OCI-M2 (cell line): ENCODE results near the gene TRAF3.
"Not testable (repeated sequence)": the region's sequence is repeated elsewhere in the genome, so short reads cannot be mapped to it uniquely, and the experiment has no call there.

Source experiments
- DNase-seq: peaks from one replicate; lab custom pipeline; 2025; ENCODE audit not compliant: unreplicated experiment; lab: John Stamatoyannopoulos, UW

Gene TRAF3

GRCh38 chr14:102751088-102751487 is 26.2 kb upstream of the TRAF3 start:
- no peak for DNase-seq

- no peak for DNase-seq
Observed at GRCh38 chr14:102752239-102752847, 24.9 kb upstream of the TRAF3 start.

GRCh38 chr14:102754370-102755262 is 22.6 kb upstream of the TRAF3 start:
- no peak for DNase-seq

DNA sequence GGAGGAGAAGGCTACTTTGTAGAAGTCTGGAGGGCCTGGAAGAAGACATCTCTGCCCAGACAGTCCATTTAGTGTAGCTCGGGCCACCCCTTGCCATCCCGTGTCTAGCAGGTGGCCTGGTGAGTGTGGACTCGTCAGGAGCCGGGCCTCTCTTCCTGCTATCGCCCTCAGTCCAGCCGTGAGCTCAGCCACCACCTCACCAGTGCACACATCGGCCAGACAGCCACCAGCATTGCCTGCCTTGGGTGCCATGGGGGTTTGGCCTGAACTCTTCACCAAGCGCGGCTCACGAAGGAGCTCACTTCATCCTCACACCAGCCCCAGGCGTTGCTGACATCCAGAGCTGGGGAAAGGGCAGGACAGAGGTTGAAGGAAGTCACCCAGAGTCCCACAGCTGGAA is 19.6 kb upstream of the TRAF3 start:
- DNase-seq: no peak

DNA sequence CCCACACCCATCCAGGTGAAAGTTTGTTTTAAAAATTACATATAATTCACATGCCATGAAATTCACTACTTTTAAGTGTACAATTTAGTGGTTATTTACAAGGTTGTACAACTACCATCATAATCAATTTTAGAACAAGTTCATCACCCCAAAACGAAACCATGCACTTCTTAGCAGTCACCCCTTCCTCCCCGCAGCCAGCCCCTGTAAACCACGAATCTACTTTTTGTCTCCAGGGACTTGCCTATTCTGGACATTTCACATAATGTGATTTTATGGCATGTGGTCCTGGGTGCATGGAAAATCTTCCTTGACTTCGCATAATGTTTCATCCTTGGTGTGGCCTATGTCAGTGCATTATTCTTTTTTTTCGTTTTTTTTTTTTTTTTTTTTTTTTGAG is 19.2 kb upstream of the TRAF3 start:
- DNase-seq: no peak

- DNase-seq: no peak
Observed at GRCh38 chr14:102759456-102760187, 17.6 kb upstream of the TRAF3 start.

GRCh38 chr14:102760496-102761193 is 16.6 kb upstream of the TRAF3 start:
- DNase-seq: no peak

DNA sequence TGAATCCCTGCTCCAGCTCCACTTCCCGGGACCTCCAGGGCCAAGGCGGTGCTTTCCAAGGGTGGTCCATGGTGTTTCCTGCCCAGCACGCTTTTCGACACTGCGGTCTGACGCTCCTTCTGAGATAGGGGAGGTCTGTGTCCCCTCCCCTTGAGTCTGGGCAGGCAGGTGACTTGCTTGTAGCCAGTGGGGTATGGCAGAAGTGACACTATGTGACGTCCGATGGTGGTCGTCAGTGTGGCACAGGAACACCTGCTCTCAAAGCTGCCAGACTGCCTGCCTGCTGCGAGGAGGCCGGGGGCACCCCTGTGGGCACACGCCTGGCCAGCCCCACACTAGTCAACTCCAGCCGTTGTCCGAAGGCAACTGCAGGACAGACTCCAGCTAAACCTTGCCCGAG is 16.0 kb upstream of the TRAF3 start:
- no peak for DNase-seq

DNA sequence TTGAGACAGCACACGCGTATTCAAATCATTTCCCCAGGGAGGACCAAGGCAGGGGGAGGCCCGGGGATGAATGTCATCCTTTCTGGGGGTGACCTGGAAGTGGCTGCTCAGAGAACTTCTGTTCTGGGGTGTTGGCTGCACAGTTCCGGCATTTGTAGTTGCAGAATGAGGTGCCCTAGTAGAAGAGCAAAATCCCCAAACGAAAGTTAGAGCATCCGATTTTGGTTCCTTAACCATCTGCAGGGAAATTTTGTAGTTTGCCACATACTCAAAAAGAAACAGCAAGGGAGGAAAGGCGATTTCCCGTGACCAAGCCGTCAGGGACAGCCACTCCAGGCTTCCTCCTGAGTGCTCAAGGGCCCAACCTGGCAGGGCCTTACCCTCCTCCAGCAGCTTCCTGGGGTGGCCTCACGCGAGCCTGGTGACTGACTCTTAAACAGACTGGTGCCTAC is 13.0 kb upstream of the TRAF3 start:
- DNase-seq: no peak

DNA sequence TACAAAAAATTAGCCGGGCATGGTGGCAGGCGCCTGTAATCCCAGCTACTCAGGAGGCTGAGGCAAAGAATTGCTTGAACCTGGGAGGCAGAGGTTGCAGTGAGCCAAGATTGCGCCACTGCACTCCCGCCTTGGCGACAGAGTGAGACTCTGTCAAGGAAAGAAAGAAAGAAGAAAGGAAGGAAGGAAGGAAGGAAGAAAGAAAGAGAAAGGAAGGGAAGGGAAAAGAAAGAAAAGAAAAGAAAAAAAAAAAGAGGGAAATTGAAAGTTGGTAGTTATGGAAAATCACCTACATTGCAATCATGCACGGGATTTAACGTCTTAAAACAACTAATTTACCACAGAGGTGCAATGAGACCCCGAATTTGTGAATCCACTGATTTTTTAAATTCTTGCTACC is 11.5 kb upstream of the TRAF3 start:
- not testable (repeated sequence) for DNase-seq

GRCh38 chr14:102768223-102769048 is 8.8 kb upstream of the TRAF3 start:
- DNase-seq: no peak

GRCh38 chr14:102769049-102769327 is 8.3 kb upstream of the TRAF3 start:
- no peak for DNase-seq

DNA sequence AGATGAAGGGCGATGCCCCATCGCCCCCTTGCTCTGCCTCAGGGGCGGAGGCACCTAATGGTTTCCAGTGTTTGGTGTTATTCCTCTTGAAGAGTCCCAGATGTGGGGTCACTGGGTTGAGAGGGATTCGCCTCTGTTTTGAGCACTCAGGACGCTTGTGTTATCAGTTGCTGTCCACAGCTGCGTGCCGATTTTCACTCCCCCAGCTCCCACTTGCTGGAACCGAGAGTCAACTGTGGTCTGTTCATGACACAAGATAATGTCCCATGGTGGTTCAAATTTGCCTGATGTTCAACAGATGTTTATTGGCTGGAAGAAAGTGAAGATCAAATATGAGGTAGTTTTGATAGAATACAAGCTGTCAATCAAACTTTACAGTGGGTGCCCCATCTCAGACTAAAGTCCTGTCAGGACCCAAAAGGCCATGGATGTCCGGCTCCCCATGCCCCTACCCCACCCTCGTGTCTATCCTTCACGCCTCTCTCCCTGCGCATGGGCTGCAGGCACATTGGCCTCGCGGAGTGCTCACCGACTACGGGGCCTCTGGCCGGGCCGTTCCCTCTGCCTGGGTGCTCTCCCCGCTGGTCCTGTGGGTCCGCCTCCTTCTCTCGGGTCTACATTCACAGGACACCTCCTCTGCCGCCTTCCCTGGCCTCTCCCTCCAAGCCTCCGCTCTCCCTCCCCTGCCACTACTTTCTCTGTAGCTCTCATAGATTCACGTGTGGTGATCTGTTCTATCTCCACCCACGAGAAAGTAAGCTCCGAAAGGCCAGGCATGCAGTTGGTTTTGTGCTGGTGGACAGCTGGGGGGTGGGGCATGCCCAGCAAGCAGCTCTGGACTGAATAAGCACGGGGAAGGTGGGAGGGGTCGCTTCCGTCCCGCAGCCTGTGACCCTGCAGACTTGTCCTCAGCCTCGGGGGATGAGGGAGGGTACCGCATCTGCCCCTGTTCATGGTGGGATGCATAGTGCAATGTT is 6.8 kb upstream of the TRAF3 start:
- no peak for DNase-seq

DNA sequence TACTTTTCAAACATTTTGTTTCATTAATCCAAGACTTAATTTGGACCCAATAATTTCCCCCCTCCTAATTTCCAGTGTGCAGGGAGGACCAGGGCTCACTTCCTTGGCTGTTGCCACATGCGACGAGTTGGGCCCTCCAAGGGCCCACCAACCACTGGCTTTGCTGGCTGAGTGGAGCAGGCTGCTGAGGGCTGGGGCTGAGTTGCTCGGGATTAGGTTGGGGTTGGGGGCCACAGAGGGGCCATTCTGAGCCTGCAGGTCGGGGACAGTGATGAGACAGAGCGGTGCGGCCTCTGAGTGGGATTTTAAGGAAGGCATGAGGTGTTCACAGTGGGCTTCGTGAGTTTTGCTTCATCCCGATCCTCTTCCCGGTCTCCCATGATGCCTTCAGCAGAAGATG is 6.1 kb upstream of the TRAF3 start:
- DNase-seq: no peak

GRCh38 chr14:102772781-102773570 is 4.3 kb upstream of the TRAF3 start:
- no peak for DNase-seq

DNA sequence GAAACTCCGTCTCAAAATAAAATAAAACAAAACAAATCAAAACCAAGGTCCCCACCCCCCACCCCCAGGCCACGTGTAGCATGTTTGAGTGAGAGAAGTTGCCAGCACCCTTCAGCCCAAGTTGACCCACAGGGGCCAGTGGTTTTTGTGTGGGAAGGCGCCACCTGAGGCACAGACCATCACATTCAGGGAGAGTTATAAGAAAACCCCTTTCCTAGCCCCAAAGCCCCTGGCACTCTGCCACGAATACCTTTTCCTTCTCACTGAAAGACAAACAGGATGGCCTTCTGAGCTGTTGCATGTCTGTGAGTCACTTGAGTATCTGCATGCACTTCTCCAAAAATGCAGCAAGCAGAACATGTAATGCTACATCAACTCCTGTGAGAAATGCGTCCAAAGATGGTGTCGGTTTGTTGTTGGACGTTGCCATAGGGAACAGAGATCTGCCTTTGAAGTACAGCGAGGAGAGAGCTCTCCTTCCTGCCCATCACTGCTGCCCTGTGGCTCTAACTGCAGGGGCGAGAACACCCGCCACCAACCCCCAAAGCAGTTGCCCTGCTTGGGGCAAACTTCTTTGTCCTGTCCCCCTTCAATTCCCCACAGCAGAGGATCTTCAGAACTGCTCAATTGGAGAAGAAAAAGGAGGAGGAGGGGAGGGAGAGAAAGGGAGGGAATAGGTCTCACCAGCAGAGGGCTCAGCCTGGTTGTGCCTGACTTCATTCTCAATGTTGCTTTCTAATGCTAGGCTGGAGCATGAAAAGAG is 2.7 kb upstream of the TRAF3 start:
- peak; percentile 76 for DNase-seq

DNA sequence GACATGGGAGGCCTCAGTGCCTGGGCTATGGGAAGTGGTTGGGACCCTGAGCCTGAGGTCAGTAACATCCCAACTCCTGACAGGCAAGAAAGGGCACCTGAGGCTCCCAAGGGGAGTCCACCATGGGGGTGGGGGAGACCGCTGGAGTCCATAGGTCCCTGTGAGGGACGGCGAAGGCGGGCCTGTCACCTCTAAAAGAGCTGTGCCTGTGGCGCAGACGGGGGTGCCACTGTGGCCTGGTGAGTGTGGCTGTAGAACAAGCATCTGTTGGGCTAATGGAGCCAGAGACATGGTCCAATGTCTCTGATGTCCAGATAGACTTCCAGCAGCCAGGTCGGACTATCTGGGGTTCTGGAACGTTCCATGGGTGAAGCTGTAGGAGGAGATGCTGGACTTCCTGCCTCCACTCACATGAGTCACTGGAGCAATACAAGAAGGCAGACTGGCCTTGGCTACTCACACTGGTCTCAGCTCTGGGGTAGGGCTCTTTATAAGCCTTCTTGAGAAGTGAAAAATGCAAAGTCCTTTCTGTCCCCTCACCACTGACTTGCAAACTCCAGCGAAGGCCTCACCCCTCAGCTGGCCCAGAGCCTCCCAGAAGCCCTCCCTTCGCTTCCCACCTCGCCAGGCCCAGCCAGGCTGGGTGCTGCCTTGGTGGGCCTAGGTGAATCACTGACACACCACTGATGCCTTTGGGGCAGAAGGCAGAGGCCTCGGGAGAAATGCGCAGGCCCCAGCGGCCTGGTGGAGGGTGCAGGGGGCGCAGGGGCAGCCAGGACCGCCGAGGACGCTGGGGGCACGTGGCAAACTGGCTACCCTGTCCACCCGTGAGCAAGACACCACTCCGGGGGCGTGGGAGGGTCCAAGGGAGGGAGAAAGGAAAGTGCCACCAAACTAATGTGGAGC is 1.1 kb upstream of the TRAF3 start:
- DNase-seq: no peak
